ENCODE measurements around the gene TMEM115.

DNA sequence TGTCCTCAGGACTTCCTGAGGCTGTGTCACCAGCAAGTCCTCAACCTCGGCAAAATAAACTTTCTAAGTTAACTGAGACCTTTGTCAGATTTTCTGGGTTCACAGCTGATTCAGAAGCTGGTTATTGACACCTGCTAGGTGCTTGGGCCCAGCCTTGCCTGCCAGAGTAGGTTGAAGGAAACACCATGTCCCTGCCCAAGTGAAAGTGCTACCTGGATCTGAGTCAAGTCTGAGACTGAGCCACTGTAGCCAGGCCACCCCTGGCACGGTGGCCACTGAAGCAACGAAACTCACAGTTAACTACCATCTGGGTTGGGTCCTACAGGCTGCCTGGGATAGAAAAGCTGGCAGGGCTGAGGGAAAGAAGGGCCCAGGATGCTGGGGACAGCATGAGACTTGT lies 45.0 kb downstream of the TMEM115 start:
- no peak for TF ChIP-seq POLR2A (IDR thresholded peaks at IDR 0.05)
- TF ChIP-seq, protein P1, sequence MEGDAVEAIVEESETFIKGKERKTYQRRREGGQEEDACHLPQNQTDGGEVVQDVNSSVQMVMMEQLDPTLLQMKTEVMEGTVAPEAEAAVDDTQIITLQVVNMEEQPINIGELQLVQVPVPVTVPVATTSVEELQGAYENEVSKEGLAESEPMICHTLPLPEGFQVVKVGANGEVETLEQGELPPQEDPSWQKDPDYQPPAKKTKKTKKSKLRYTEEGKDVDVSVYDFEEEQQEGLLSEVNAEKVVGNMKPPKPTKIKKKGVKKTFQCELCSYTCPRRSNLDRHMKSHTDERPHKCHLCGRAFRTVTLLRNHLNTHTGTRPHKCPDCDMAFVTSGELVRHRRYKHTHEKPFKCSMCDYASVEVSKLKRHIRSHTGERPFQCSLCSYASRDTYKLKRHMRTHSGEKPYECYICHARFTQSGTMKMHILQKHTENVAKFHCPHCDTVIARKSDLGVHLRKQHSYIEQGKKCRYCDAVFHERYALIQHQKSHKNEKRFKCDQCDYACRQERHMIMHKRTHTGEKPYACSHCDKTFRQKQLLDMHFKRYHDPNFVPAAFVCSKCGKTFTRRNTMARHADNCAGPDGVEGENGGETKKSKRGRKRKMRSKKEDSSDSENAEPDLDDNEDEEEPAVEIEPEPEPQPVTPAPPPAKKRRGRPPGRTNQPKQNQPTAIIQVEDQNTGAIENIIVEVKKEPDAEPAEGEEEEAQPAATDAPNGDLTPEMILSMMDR (IDR thresholded peaks at IDR 0.05): no peak
